Retina (tissue), 1 donor: ENCODE measurements around the gene USB1.

Source experiments
- DNase-seq: peaks from one replicate; pipeline ENCODE4 v3.0.0-alpha.2; 2016

Gene USB1

GRCh38 chr16:58037365-58038057, 36.3 kb downstream of the USB1 start:
- DNase-seq: no peak

- DNase-seq: no peak
Measured at GRCh38 chr16:58038219-58038641, 37.0 kb downstream of the USB1 start.

- DNase-seq: no peak
Measured at GRCh38 chr16:58039829-58040495, 38.8 kb downstream of the USB1 start.

GRCh38 chr16:58040496-58040846, 39.3 kb downstream of the USB1 start:
- no peak for DNase-seq

- DNase-seq: no peak
Measured at GRCh38 chr16:58040945-58041627, 39.9 kb downstream of the USB1 start.

GRCh38 chr16:58041628-58041955, 40.4 kb downstream of the USB1 start:
- no peak for DNase-seq

GRCh38 chr16:58042001-58042885, 41.0 kb downstream of the USB1 start:
- DNase-seq: no peak

- no peak for DNase-seq
Measured at GRCh38 chr16:58042886-58043515, 41.8 kb downstream of the USB1 start.

GRCh38 chr16:58043571-58044155, 42.5 kb downstream of the USB1 start:
- no peak for DNase-seq

- DNase-seq: no peak
Measured at GRCh38 chr16:58044266-58045019, 43.2 kb downstream of the USB1 start.

GRCh38 chr16:58045096-58045495, 43.9 kb downstream of the USB1 start:
- DNase-seq: no peak

GRCh38 chr16:58046054-58046881, 45.1 kb downstream of the USB1 start:
- no peak for DNase-seq

GRCh38 chr16:58046936-58047335, 45.7 kb downstream of the USB1 start:
- no peak for DNase-seq

- DNase-seq: no peak
Measured at GRCh38 chr16:58047557-58048348, 46.5 kb downstream of the USB1 start.

GRCh38 chr16:58048494-58049231, 47.5 kb downstream of the USB1 start:
- no peak for DNase-seq

GRCh38 chr16:58049232-58050185, 48.3 kb downstream of the USB1 start:
- DNase-seq: no peak

GRCh38 chr16:58051296-58051695, 50.1 kb downstream of the USB1 start:
- DNase-seq: no peak
